B cell (primary cell): ENCODE measurements around the gene NEK6. TPM values are rescaled to one million over a fixed set of nuclear protein-coding genes. Genes with fewer than 3 reads are reported as not detected.

Experiments
- ATAC-seq: fragments of 200-7000 bp; cut with Tn5 transposase; one replicate; pipeline ENCODE4 v1.10.0; 2021; ENCODE audit warnings: low read depth, mild to moderate bottlenecking, moderate number of reproducible peaks, moderate library complexity
- CTCF ChIA-PET: fragments of 350-600 bp; sonication (Branson Sonifier 250); formaldehyde crosslinking; loops from one replicate; lab custom pipeline; 2021; ENCODE audit warnings: antibody characterized with exemption, inconsistent platforms; lab: Charles Lee
- POLR2A ChIA-PET: fragments of 350-600 bp; sonication (Branson Sonifier 250); formaldehyde crosslinking; loops from one replicate; lab custom pipeline; 2021; ENCODE audit warnings: antibody characterized with exemption; lab: Charles Lee
- DNase-seq: peaks from one replicate; pipeline ENCODE4 v3.0.0; 2013
- H2AFZ ChIP-seq: 2 replicates; pipeline ENCODE4 v1.6.1; 2012; ENCODE audit warnings: mild to moderate bottlenecking, low read depth, low read length; ENCODE audit not compliant: insufficient read depth, poor library complexity, severe bottlenecking
- H3K27ac ChIP-seq, 2 donors: 1 replicate in 1 of 2; 2 replicates in 1 of 2; pipeline ENCODE4 v1.5.1; 2012 to 2013; ENCODE audit warnings: low read length in 2 of 2, mild to moderate bottlenecking in 2 of 2, moderate library complexity in 1 of 2
- H3K27me3 ChIP-seq, 4 experiments: fragments of 200-600 bp in 1 of 4; sonication (generic) in 1 of 4; replicated peaks in 1 of 4; 1 replicate in 2 of 4; 2 replicates in 2 of 4; pipeline versions ENCODE4 v1.6.1 to v1.7.0; 2013 to 2016; ENCODE audit warnings: low read length in 3 of 4, mild to moderate bottlenecking in 2 of 4, mixed read lengths in 1 of 4, moderate library complexity in 1 of 4; ENCODE audit not compliant: insufficient read depth in 4 of 4, control insufficient read depth in 3 of 4; ENCODE audit errors: control extremely low read depth in 1 of 4
- H3K36me3 ChIP-seq, 2 experiments: replicated peaks in 1 of 2; 1 replicate in 1 of 2; 2 replicates in 1 of 2; pipeline versions ENCODE4 v1.6.1 to v1.7.1; 2013; ENCODE audit warnings: low read length in 1 of 2; ENCODE audit not compliant: insufficient read depth in 2 of 2, control insufficient read depth in 1 of 2; ENCODE audit errors: control extremely low read depth in 1 of 2, extremely low read depth in 1 of 2
- H3K4me1 ChIP-seq, 2 donors: fragments of 200-600 bp in 1 of 2; sonication (generic) in 1 of 2; 1 replicate in 1 of 2; 2 replicates in 1 of 2; pipeline versions ENCODE4 v1.5.1 to v1.6.1; 2013 to 2017; ENCODE audit warnings: low read length in 2 of 2; ENCODE audit not compliant: control insufficient read depth in 2 of 2, insufficient read depth in 2 of 2
- H3K4me2 ChIP-seq: replicated peaks from 2 replicates; pipeline ENCODE3; 2012; ENCODE audit warnings: mild to moderate bottlenecking, low read depth, low read length; ENCODE audit not compliant: poor library complexity, severe bottlenecking
- H3K4me3 ChIP-seq, 5 experiments: fragments of 200-600 bp in 1 of 5; sonication (generic) in 1 of 5; 1 replicate in 3 of 5; 2 replicates in 2 of 5; pipeline versions ENCODE4 v1.5.1 to v1.7.0; 2011 to 2016; ENCODE audit warnings: low read length in 4 of 5, mild to moderate bottlenecking in 4 of 5, low read depth in 2 of 5, control low read depth in 1 of 5, moderate library complexity in 1 of 5; ENCODE audit not compliant: insufficient read depth in 1 of 5; ENCODE audit errors: control extremely low read depth in 1 of 5, extremely low read depth in 1 of 5
- H3K79me2 ChIP-seq: fragments of 200-600 bp; sonication (generic); one replicate; pipeline ENCODE4 v1.6.0; 2016; ENCODE audit warnings: low read length; ENCODE audit not compliant: control insufficient read depth, insufficient read depth
- H3K9ac ChIP-seq: fragments of 200-600 bp; sonication (generic); 2 replicates; pipeline ENCODE4 v1.6.1; 2017; ENCODE audit warnings: mild to moderate bottlenecking, low read length, moderate library complexity
- H3K9me3 ChIP-seq, 3 donors: one replicate each; pipeline versions ENCODE4 v1.6.1 to v1.7.1; 2013; ENCODE audit warnings: low read length in 2 of 3; ENCODE audit not compliant: control insufficient read depth in 2 of 3, insufficient read depth in 1 of 3; ENCODE audit errors: control extremely low read depth in 1 of 3
- H4K20me1 ChIP-seq: 2 replicates; pipeline ENCODE4 v1.6.0; 2012; ENCODE audit warnings: mild to moderate bottlenecking, low read length; ENCODE audit not compliant: insufficient read depth, control insufficient read depth, poor library complexity, severe bottlenecking
- H3K27ac Mint-ChIP-seq: one replicate; pipeline ENCODE4 v1.8.0; 2021; ENCODE audit warnings: mixed read lengths
- H3K27me3 Mint-ChIP-seq: one replicate; pipeline ENCODE4 v1.8.0; 2021; ENCODE audit warnings: mixed read lengths
- H3K4me1 Mint-ChIP-seq: one replicate; pipeline ENCODE4 v1.8.0; 2021; ENCODE audit warnings: mixed read lengths
- H3K4me3 Mint-ChIP-seq: one replicate; pipeline ENCODE4 v1.8.0; 2021; ENCODE audit warnings: mixed read lengths
- H3K9me3 Mint-ChIP-seq: one replicate; pipeline ENCODE4 v1.8.0; 2022; ENCODE audit warnings: mixed read lengths; ENCODE audit not compliant: insufficient read depth
- EZH2 ChIP-seq: IDR thresholded peaks from 2 replicates; pipeline ENCODE4 v1.6.1; 2012; ENCODE audit warnings: borderline replicate concordance, low read depth, mild to moderate bottlenecking, moderate library complexity, low read length; ENCODE audit not compliant: insufficient read depth, poor library complexity, severe bottlenecking
- WGBS: methylation state at CpG from one replicate; pipeline ENCODE4 v1.1.5; 2013; ENCODE audit warnings: missing lambda C conversion rate; ENCODE audit not compliant: insufficient coverage; 5-methylcytosine and 5-hydroxymethylcytosine counted together
- intact Hi-C: fragments of 100-400 bp; cut with micrococcal nuclease; formaldehyde crosslinking; loops from one replicate; pipeline ENCODE4 v1.10.0; 2022
- polyA plus RNA-seq: library from polyadenylated mRNA; depleted of rRNA; stranded (reverse); fragments of >200 nt; gene quantifications from 2 replicates; pipeline ENCODE4 v1.2.3, GENCODE V29; 2012
- total RNA-seq, 2 donors: library from RNA; stranded (reverse); fragments of 120-200 nt in 1 of 2; gene quantifications; 1 replicate in 1 of 2; 2 replicates in 1 of 2; pipeline versions ENCODE4 v1.2.3 to v1.2.4, GENCODE V29; 2013 to 2022
- TF ChIP-seq, protein P1 (sequence below): fragments of 200-600 bp; IDR thresholded peaks from one replicate; pipeline ENCODE4 v1.8.0; 2022; ENCODE audit warnings: antibody characterized with exemption, mild to moderate bottlenecking

The NEK6 gene
- total and polyA plus RNA-seq, 2 donors (not counting 1 experiment from before 2014, with no cell fraction given): 40.0 to 63.1 TPM

DNA sequence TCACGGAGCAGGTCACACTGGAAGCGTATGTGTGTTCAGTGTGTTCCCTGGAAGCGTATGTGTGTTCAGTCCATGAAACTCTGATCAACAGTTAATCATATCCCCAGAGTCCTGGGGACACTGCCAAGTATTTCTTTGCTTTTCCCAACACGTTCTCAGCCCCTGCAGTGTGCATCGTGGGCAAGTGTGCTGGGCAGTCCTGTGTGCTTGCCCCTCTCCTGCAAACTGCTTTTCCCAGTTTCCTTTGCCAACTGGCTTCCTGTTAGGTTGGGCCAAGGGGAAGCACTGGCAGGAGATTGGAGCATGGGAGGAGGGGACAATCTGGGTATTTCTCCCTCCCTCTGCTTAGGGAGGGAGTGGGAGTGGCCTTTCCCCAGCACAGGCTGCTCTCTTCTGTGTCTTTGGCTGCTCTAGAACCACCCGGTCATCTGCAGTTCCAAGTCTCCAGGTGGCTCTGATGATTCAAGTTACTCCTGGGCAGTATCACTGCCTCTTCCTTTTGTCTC, 36.8 kb upstream of the NEK6 start:
- Histone ChIP-seq H3K9ac (no peak overlapping the region), H3K4me1 (peaks cover 42 to 62% of the 10 kb centered on the region in 2 donors), H3K4me2 (no peak overlapping the region), H3K9me3 (no peaks in the 10 kb centered on the region), H3K4me3 (no peak overlapping the region), H4K20me1 (no peaks in the 10 kb centered on the region), H3K36me3 (no peaks in the 10 kb centered on the region), H3K27ac (peak overlapping the region in 1 of 2 donors; percentile 38), H3K27me3 (no peaks in the 10 kb centered on the region), H2AFZ (no peak overlapping the region), H3K79me2 (no peaks in the 10 kb centered on the region)
- Mint-ChIP-seq H3K27me3 (no peaks in the 10 kb centered on the region), H3K9me3 (peaks cover 2% of the 10 kb centered on the region), H3K4me1 (peaks cover 71% of the 10 kb centered on the region), H3K27ac (peak overlapping the region; percentile 81), H3K4me3 (no peak overlapping the region)
- 81% methylated on average over 6 of the region's 6 CpGs for WGBS
- CTCF ChIA-PET: interaction anchor here (0.8 kb wide), 1 partner anchor 65 kb away, joined by 3 read pairs; no protein-coding TSS in a partner anchor
- POLR2A ChIA-PET: interaction anchor here (0.8 kb wide), 1 partner anchor 39 kb away, joined by 3 read pairs; no protein-coding TSS in a partner anchor
- no peak for ATAC-seq
- DNase-seq: no peak
- intact Hi-C loops: no loop called here
- TF ChIP-seq EZH2: no peak
- TF ChIP-seq, protein P1, sequence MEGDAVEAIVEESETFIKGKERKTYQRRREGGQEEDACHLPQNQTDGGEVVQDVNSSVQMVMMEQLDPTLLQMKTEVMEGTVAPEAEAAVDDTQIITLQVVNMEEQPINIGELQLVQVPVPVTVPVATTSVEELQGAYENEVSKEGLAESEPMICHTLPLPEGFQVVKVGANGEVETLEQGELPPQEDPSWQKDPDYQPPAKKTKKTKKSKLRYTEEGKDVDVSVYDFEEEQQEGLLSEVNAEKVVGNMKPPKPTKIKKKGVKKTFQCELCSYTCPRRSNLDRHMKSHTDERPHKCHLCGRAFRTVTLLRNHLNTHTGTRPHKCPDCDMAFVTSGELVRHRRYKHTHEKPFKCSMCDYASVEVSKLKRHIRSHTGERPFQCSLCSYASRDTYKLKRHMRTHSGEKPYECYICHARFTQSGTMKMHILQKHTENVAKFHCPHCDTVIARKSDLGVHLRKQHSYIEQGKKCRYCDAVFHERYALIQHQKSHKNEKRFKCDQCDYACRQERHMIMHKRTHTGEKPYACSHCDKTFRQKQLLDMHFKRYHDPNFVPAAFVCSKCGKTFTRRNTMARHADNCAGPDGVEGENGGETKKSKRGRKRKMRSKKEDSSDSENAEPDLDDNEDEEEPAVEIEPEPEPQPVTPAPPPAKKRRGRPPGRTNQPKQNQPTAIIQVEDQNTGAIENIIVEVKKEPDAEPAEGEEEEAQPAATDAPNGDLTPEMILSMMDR: no peak

DNA sequence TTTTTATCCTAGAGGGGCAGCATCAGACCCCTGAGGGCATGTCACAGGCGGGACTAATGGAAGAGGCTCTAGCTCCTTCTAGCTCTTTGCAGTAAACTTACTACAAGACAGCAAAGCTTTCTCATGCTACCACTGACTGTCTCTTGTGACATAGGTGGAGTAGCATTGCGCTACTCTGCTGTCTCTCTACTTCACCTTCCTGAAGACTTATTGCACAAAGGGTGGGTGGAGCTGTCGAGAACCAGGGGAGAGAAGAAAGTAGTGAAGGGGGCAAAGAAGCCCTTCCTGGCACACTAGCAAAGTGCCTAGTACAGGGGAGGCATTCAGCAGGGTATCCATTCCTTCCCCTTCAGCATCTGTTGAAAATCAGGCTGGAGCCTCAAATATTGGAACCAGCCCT, 36.1 kb upstream of the NEK6 start:
- DNase-seq (no peak), ATAC-seq (no peak)
- WGBS: no CpG with 5 or more reads among the region's 3 CpGs
- Histone ChIP-seq H4K20me1 (no peaks in the 10 kb centered on the region), H3K9ac (no peak overlapping the region), H2AFZ (no peak overlapping the region), H3K79me2 (no peaks in the 10 kb centered on the region), H3K9me3 (no peaks in the 10 kb centered on the region), H3K27ac (no peak overlapping the region), H3K4me3 (peak overlapping the region in 1 of 5 experiments; percentile 39), H3K27me3 (no peaks in the 10 kb centered on the region), H3K4me1 (peaks cover 35 to 56% of the 10 kb centered on the region in 2 donors), H3K4me2 (no peak overlapping the region), H3K36me3 (no peaks in the 10 kb centered on the region)
- POLR2A ChIA-PET: interaction anchor here (1.6 kb wide), 1 partner anchor 11 kb away, joined by 7 read pairs; no protein-coding TSS in a partner anchor
- TF ChIP-seq, protein P1: no peak
- no peak for TF ChIP-seq EZH2
- no peak overlapping the region for H3K4me3 Mint-ChIP-seq
- peaks cover 64% of the 10 kb centered on the region for H3K4me1 Mint-ChIP-seq
- H3K9me3 Mint-ChIP-seq: peaks cover 2% of the 10 kb centered on the region
- CTCF ChIA-PET: interaction anchor here (0.9 kb wide), 1 partner anchor 95 kb away, joined by 3 read pairs; no protein-coding TSS in a partner anchor
- H3K27me3 Mint-ChIP-seq: no peaks in the 10 kb centered on the region
- intact Hi-C loops: no loop called here
- peak overlapping the region; percentile 56 for H3K27ac Mint-ChIP-seq
